C1 segment of cervical spinal cord (tissue), 14 donors: ENCODE results near the gene FMC1.
A peak's percentile ranks its signal among the peaks of the same experiment; 100 is the strongest.

Experiments
- DNase-seq, 14 donors: peaks; one replicate each; lab custom pipeline; 2025; lab: John Stamatoyannopoulos, UW

The FMC1 gene

GRCh38 chr7:139370943-139371313 is 29.8 kb downstream of the FMC1 start:
- no peak for DNase-seq

GRCh38 chr7:139374246-139374645 is 33.1 kb downstream of the FMC1 start:
- no peak for DNase-seq

GRCh38 chr7:139382439-139382838 is 41.3 kb downstream of the FMC1 start:
- peak in 1 of 14 donors; percentile 17 for DNase-seq

GRCh38 chr7:139384611-139385010 is 43.5 kb downstream of the FMC1 start:
- DNase-seq: no peak

GRCh38 chr7:139387594-139387993 is 46.5 kb downstream of the FMC1 start:
- DNase-seq: no peak

- DNase-seq: no peak
Measured at GRCh38 chr7:139389091-139389490, 48.0 kb downstream of the FMC1 start.

GRCh38 chr7:139389774-139390173 is 48.6 kb downstream of the FMC1 start:
- no peak for DNase-seq

- no peak for DNase-seq
Measured at GRCh38 chr7:139393621-139394211, 52.6 kb downstream of the FMC1 start.

- DNase-seq: no peak
Measured at GRCh38 chr7:139394540-139394939, 53.4 kb downstream of the FMC1 start.
